B cell (primary cell): ENCODE data around the gene KIF17.

ENCODE experiments used
- EZH2 ChIP-seq: IDR thresholded peaks from 2 replicates; pipeline ENCODE4 v1.6.1; 2012; ENCODE audit warnings: borderline replicate concordance, low read depth, mild to moderate bottlenecking, moderate library complexity, low read length; ENCODE audit not compliant: insufficient read depth, poor library complexity, severe bottlenecking
- TF ChIP-seq, protein P1 (sequence below): fragments of 200-600 bp; IDR thresholded peaks from one replicate; pipeline ENCODE4 v1.8.0; 2022; ENCODE audit warnings: antibody characterized with exemption, mild to moderate bottlenecking

- TF ChIP-seq, protein P1, sequence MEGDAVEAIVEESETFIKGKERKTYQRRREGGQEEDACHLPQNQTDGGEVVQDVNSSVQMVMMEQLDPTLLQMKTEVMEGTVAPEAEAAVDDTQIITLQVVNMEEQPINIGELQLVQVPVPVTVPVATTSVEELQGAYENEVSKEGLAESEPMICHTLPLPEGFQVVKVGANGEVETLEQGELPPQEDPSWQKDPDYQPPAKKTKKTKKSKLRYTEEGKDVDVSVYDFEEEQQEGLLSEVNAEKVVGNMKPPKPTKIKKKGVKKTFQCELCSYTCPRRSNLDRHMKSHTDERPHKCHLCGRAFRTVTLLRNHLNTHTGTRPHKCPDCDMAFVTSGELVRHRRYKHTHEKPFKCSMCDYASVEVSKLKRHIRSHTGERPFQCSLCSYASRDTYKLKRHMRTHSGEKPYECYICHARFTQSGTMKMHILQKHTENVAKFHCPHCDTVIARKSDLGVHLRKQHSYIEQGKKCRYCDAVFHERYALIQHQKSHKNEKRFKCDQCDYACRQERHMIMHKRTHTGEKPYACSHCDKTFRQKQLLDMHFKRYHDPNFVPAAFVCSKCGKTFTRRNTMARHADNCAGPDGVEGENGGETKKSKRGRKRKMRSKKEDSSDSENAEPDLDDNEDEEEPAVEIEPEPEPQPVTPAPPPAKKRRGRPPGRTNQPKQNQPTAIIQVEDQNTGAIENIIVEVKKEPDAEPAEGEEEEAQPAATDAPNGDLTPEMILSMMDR, result no peak
- TF ChIP-seq EZH2, result no peak
These were observed 69.4 kb downstream of the KIF17 start for GRCh38 chr1:20648438-20648837.
